Stimulated activated memory B cell treated with anti-CD40 and anti-IgM and Interleukin-4, amounts not matched to agents 10 μg/mL and 1 μg/mL and 100 μg/mL, for 72 hours (primary cell): Measurements from ENCODE around the gene VTA1.
"Not testable (repeated sequence)": the region's sequence is repeated elsewhere in the genome, so short reads cannot be mapped to it uniquely, and the experiment has no call there.

Experiments used
- ATAC-seq: fragments of 150-1000 bp; cut with Tn5 transposase; 2 replicates; pipeline ENCODE4 v1.10.0; 2021
- H3K27ac Mint-ChIP-seq: one replicate; pipeline ENCODE4 v1.8.0; 2022; ENCODE audit warnings: mild to moderate bottlenecking, mixed read lengths
- H3K27me3 Mint-ChIP-seq: one replicate; pipeline ENCODE4 v1.8.0; 2022; ENCODE audit warnings: mixed read lengths
- H3K36me3 Mint-ChIP-seq: one replicate; pipeline ENCODE4 v1.8.0; 2022; ENCODE audit warnings: mixed read lengths
- H3K4me1 Mint-ChIP-seq: one replicate; pipeline ENCODE4 v1.8.0; 2022; ENCODE audit warnings: mixed read lengths
- H3K4me3 Mint-ChIP-seq: one replicate; pipeline ENCODE4 v1.8.0; 2022; ENCODE audit warnings: mild to moderate bottlenecking, moderate library complexity, mixed read lengths
- H3K9me3 Mint-ChIP-seq: one replicate; pipeline ENCODE4 v1.8.0; 2022; ENCODE audit warnings: mixed read lengths

Gene VTA1

GRCh38 chr6:142229518-142230270 is 82.6 kb downstream of the VTA1 start:
- not testable (repeated sequence) for H3K27ac Mint-ChIP-seq, H3K36me3 Mint-ChIP-seq, ATAC-seq, H3K4me3 Mint-ChIP-seq, H3K4me1 Mint-ChIP-seq
- Mint-ChIP-seq H3K27me3 (peaks cover 24% of the 10 kb centered on the region), H3K9me3 (peaks cover 23% of the 10 kb centered on the region)

GRCh38 chr6:142232206-142233044 is 85.4 kb downstream of the VTA1 start:
- H3K36me3 Mint-ChIP-seq, H3K4me3 Mint-ChIP-seq, ATAC-seq, H3K27ac Mint-ChIP-seq, H3K4me1 Mint-ChIP-seq: not testable (repeated sequence)
- Mint-ChIP-seq H3K27me3 (peaks cover 34% of the 10 kb centered on the region), H3K9me3 (peaks cover 16% of the 10 kb centered on the region)

- H3K4me1 Mint-ChIP-seq = peaks cover 9% of the 10 kb centered on the region
- H3K27ac Mint-ChIP-seq = no peak overlapping the region
- no peak for ATAC-seq
- H3K27me3 Mint-ChIP-seq = peaks cover 34% of the 10 kb centered on the region
- no peaks in the 10 kb centered on the region for H3K36me3 Mint-ChIP-seq
- peaks cover 7% of the 10 kb centered on the region for H3K9me3 Mint-ChIP-seq
- H3K4me3 Mint-ChIP-seq = no peak overlapping the region
Observed at GRCh38 chr6:142233945-142234682, 87.1 kb downstream of the VTA1 start.

GRCh38 chr6:142235272-142235671 is 88.2 kb downstream of the VTA1 start:
- ATAC-seq = no peak
- no peaks in the 10 kb centered on the region for H3K36me3 Mint-ChIP-seq

GRCh38 chr6:142235791-142236190 is 88.7 kb downstream of the VTA1 start:
- Mint-ChIP-seq H3K4me3 (no peak overlapping the region), H3K27me3 (peaks cover 34% of the 10 kb centered on the region), H3K27ac (no peak overlapping the region), H3K4me1 (peaks cover 9% of the 10 kb centered on the region), H3K9me3 (no peaks in the 10 kb centered on the region), H3K36me3 (no peaks in the 10 kb centered on the region)
- ATAC-seq = no peak

More at GRCh38 chr6:142235272-142235671, 88.2 kb downstream of the VTA1 start:
- peaks cover 9% of the 10 kb centered on the region for H3K4me1 Mint-ChIP-seq
- H3K4me3 Mint-ChIP-seq = no peak overlapping the region
- no peak overlapping the region for H3K27ac Mint-ChIP-seq
- H3K27me3 Mint-ChIP-seq = peaks cover 34% of the 10 kb centered on the region
- H3K9me3 Mint-ChIP-seq = no peaks in the 10 kb centered on the region

- no peaks in the 10 kb centered on the region for H3K36me3 Mint-ChIP-seq
- H3K27ac Mint-ChIP-seq = no peak overlapping the region
- H3K4me3 Mint-ChIP-seq = no peak overlapping the region
- ATAC-seq = no peak
- peaks cover 34% of the 10 kb centered on the region for H3K27me3 Mint-ChIP-seq
- H3K9me3 Mint-ChIP-seq = no peaks in the 10 kb centered on the region
- H3K4me1 Mint-ChIP-seq = peaks cover 9% of the 10 kb centered on the region
Observed at GRCh38 chr6:142236691-142237090, 89.6 kb downstream of the VTA1 start.

- H3K4me1 Mint-ChIP-seq = no peaks in the 10 kb centered on the region
Observed at GRCh38 chr6:142238881-142239280, 91.8 kb downstream of the VTA1 start.

GRCh38 chr6:142240179-142240578 is 93.1 kb downstream of the VTA1 start:
- no peak for ATAC-seq
- H3K27ac Mint-ChIP-seq = no peak overlapping the region
- H3K36me3 Mint-ChIP-seq = no peaks in the 10 kb centered on the region
- peaks cover 5% of the 10 kb centered on the region for H3K27me3 Mint-ChIP-seq
- H3K9me3 Mint-ChIP-seq = no peaks in the 10 kb centered on the region
- no peaks in the 10 kb centered on the region for H3K4me1 Mint-ChIP-seq
- no peak overlapping the region for H3K4me3 Mint-ChIP-seq

More at GRCh38 chr6:142238881-142239280, 91.8 kb downstream of the VTA1 start:
- Mint-ChIP-seq H3K9me3 (no peaks in the 10 kb centered on the region), H3K36me3 (no peaks in the 10 kb centered on the region), H3K27me3 (peaks cover 18% of the 10 kb centered on the region), H3K4me3 (no peak overlapping the region), H3K27ac (no peak overlapping the region)
- no peak for ATAC-seq

GRCh38 chr6:142241061-142241460 is 94.0 kb downstream of the VTA1 start:
- H3K9me3 Mint-ChIP-seq = no peaks in the 10 kb centered on the region
- H3K4me3 Mint-ChIP-seq = no peak overlapping the region
- H3K27ac Mint-ChIP-seq = no peak overlapping the region
- no peaks in the 10 kb centered on the region for H3K4me1 Mint-ChIP-seq
- no peak for ATAC-seq
- no peaks in the 10 kb centered on the region for H3K36me3 Mint-ChIP-seq
- no peaks in the 10 kb centered on the region for H3K27me3 Mint-ChIP-seq

GRCh38 chr6:142242269-142242668 is 95.2 kb downstream of the VTA1 start:
- H3K27me3 Mint-ChIP-seq = no peaks in the 10 kb centered on the region
- H3K36me3 Mint-ChIP-seq = no peaks in the 10 kb centered on the region
- H3K4me3 Mint-ChIP-seq = no peak overlapping the region
- H3K27ac Mint-ChIP-seq = no peak overlapping the region
- H3K9me3 Mint-ChIP-seq = no peaks in the 10 kb centered on the region
- H3K4me1 Mint-ChIP-seq = no peaks in the 10 kb centered on the region
- ATAC-seq = no peak

GRCh38 chr6:142246960-142247359 is 99.9 kb downstream of the VTA1 start:
- no peak overlapping the region for H3K27ac Mint-ChIP-seq
- H3K4me1 Mint-ChIP-seq = no peaks in the 10 kb centered on the region
- peaks cover 7% of the 10 kb centered on the region for H3K27me3 Mint-ChIP-seq
- H3K36me3 Mint-ChIP-seq = no peaks in the 10 kb centered on the region
- H3K4me3 Mint-ChIP-seq = no peak overlapping the region
- peak; percentile 21 for ATAC-seq
- no peaks in the 10 kb centered on the region for H3K9me3 Mint-ChIP-seq

GRCh38 chr6:142249266-142249665 is 102.2 kb downstream of the VTA1 start:
- H3K4me1 Mint-ChIP-seq = no peaks in the 10 kb centered on the region
- no peaks in the 10 kb centered on the region for H3K9me3 Mint-ChIP-seq
- no peak for ATAC-seq
- H3K4me3 Mint-ChIP-seq = no peak overlapping the region
- no peaks in the 10 kb centered on the region for H3K36me3 Mint-ChIP-seq
- H3K27me3 Mint-ChIP-seq = peaks cover 20% of the 10 kb centered on the region
- H3K27ac Mint-ChIP-seq = no peak overlapping the region

GRCh38 chr6:142251930-142252445 is 104.9 kb downstream of the VTA1 start:
- no peaks in the 10 kb centered on the region for H3K4me1 Mint-ChIP-seq
- no peaks in the 10 kb centered on the region for H3K36me3 Mint-ChIP-seq
- H3K27ac Mint-ChIP-seq = no peak overlapping the region
- H3K9me3 Mint-ChIP-seq = no peaks in the 10 kb centered on the region
- peaks cover 20% of the 10 kb centered on the region for H3K27me3 Mint-ChIP-seq
- ATAC-seq = no peak
- H3K4me3 Mint-ChIP-seq = no peak overlapping the region

GRCh38 chr6:142254513-142254912 is 107.5 kb downstream of the VTA1 start:
- no peaks in the 10 kb centered on the region for H3K9me3 Mint-ChIP-seq
- peaks cover 22% of the 10 kb centered on the region for H3K27me3 Mint-ChIP-seq
- H3K4me1 Mint-ChIP-seq = no peaks in the 10 kb centered on the region
- H3K27ac Mint-ChIP-seq = no peak overlapping the region
- ATAC-seq = no peak
- H3K4me3 Mint-ChIP-seq = no peak overlapping the region
- H3K36me3 Mint-ChIP-seq = no peaks in the 10 kb centered on the region

- no peak for ATAC-seq
- Mint-ChIP-seq H3K4me3 (no peak overlapping the region), H3K27ac (no peak overlapping the region), H3K27me3 (peaks cover 27% of the 10 kb centered on the region), H3K4me1 (no peaks in the 10 kb centered on the region), H3K9me3 (peaks cover 2% of the 10 kb centered on the region), H3K36me3 (no peaks in the 10 kb centered on the region)
Observed at GRCh38 chr6:142255785-142256184, 108.7 kb downstream of the VTA1 start.
